HG03025 (cell line): Measurements from ENCODE around the gene TAX1BP1.
"Not testable (repeated sequence)": the region's sequence is repeated elsewhere in the genome, so short reads cannot be mapped to it uniquely, and the experiment has no call there.

Source experiments
- ATAC-seq: cut with Tn5 transposase; IDR thresholded peaks from one replicate; pipeline ENCODE4 v1.9.1; 2021; ENCODE audit warnings: mild to moderate bottlenecking, moderate library complexity; ENCODE audit not compliant: unreplicated experiment, low FRiP score

TAX1BP1 gene

DNA sequence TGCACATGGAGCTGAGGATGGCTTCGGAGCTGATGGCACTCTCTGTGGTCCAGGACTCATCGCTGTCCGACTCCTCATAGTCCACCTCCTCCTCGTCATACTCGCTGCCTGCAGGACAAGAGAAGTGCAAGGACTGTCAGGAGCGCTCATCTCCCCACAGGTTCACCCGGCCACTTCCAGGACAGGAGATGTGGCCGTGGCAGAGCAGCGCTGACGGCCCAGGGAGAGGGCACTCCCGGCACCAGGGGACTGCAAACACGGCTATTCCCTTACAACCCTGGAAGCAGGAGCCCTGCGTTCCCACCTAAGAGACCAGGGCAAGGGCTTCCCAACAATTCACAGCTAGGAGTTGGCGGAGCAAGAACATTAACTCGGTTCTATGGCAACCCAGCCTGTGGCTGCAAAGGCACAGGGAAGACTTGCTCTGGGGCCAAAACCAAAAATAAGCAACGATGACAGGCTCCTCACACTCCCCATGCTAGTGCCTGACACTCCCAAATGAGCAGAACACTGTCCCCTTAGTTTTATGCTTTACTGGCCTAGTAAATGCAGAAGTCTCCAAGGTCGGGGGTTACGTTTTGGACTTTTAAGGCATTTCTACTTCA is 100.9 kb downstream of the TAX1BP1 start:
- no peak for ATAC-seq

DNA sequence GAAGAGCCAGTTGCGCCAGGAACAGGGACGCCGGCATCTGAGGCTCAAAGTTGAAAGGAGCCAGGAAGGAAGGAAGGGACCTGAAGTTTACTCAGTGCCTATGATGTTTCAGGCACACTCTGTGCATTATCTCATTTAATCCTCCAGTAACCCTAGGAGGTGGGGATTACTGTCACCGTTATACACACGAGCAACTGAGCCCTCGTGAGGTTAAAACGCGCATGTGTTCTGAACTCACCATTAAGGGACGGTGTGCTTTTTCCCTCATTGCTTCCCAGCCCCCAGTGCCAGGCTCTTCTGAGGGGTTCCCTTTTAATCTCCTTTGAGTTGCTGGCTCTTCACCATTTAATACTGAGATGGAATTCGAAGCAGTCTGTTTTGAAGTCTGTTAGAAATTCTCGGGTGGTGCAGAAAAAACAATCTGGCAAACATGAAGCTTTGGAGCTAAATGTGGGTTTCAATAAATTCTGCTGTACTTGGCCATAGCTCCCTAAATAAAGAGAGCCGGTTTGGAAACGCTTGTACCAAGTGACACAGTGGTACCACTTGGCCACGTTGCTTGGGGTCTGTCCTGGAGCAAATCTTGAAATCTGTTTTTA is 102.2 kb downstream of the TAX1BP1 start:
- no peak for ATAC-seq

DNA sequence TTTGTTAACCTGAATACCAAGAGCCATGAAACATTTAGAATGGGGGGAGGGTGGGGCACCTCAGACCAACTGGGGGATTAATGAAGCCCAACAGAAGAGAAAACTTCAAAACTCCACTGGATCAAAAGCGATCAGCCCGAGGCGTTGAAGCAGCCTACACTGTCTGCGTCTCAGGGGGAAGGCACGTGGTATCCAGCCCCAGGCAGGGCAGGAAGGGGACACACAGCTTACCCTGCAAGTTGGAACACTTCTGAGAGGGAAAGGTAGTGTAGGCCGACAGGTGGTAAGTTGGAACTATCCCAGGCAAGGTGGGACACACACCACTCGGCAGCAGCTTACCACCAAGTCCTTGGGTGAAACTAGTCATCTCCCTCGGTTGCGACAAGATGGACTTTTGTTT is 102.9 kb downstream of the TAX1BP1 start:
- ATAC-seq = no peak

DNA sequence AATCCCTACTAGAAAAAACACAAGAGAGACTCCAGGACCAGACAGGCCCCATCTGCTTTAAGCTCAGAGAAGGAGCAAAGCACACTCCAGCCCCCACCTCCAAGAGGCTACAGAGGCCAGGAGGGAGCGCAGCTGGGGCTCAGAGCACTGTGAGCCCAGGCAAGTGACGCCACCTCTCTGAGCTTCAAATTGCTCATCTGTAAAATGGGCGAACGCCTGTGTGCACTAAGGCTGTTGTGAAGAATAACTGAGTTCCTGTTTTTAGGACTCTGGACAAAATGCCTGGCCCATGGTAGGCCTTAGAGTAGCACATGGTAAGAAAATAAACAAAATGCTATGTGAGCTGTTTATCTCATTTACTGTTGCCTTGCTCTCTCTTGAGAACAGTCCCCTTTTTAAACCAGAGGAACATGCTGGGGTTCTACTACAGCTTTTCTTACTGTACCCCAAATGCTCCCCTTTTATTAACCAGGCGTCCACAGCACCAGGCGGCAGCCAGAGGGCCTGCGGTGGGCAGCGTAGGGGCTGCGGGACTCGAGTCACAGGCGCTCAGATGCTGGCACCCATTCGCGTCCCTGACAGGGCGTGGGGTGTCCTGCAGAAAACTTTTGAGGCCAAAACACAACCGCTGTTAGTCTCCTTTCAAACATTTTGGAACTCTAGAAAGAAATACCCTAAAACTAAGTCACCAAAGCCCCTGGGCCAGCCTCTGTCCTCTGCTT is 103.8 kb downstream of the TAX1BP1 start:
- no peak for ATAC-seq

DNA sequence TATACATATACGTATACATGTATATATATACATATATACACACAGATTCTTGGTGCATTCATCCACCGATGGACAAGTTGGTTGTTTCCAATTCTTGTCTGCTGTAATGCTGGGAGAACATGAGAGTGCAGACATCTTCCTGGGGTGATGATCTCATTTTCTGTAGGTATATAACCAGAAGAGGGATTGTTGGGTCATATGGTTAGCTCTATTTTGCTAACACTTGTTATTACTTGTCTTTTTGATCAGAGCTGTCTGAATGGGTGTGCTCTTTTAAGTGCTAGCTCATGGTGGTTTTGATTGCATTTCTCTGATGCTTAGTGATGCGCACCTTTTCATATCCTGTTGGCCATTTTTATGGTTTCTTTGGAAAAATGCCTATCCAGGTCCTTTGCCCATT is 106.4 kb downstream of the TAX1BP1 start:
- no peak for ATAC-seq

DNA sequence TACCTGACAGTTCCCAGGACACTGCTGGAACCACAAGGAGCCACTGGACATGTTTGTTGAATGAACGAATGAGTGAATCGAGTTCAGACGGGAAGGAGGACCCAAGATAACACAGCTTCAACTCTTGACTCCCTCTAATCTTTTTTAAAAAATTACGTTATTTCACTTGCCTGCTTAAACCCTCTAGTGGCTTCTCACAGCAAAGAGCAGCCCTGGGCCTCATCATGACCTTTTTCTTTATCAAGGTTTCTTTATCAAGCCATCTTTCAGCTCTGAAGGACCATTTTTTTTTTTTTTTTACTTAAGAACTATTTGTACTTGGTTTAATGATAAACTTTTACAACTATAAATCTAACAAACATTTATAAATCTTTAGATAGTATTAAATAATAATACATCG is 110.6 kb downstream of the TAX1BP1 start:
- no peak for ATAC-seq

DNA sequence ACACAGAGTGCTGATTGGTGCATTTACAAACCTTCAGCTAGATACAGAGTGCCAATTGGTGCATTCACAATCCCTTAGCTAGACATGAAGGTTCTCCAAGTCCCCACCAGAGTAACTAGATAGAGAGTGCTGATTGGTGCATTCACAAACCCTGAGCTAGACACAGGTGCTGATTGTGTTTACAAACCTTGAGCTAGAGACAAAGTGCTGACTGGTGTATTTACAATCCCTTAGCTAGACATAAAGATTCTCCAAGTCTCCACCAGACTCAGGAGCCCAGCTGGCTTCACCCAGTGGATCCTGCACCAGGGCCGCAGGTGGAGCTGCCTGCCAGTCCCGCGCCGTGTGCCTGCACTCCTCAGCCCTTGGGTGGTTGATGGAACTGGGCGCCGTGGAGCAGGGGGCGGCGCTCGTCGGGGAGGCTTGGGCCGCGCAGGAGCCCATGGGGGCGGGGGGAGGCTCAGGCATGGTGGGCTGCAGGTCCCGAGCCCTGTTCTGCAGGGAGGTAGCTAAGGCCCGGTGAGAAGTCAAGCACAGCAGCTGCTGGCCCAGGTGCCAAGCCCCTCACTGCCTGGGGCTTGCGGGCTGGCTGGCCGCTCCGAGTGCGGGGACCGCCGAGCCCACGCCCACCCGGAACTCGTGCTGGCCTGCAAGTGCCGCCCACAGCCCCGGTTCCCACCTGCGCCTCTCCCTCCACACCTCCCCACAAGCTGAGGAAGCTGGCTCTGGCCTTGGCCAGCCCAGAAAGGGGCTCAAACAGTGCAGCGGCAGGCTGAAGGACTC is 116.9 kb downstream of the TAX1BP1 start:
- ATAC-seq = not testable (repeated sequence)

DNA sequence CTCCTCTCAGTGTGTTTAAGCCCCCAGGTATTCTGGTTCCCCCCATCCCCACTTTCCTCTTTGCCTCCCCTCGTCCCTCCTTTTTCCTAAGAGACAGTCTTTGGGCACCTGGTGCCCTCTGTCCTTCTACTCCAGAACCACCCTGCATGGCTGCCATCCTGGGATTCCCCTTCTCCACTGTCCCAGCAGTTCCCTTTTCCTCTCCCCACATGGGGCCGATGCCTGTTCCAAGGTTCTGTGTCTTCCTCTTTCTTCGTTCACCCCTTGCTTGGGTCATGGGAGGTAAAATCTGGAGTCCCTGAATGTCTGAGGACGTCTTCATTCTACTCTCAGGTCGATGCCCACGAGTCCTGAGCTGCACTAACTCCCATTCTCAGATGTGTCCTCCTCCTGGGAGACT is 120.8 kb downstream of the TAX1BP1 start:
- no peak for ATAC-seq

DNA sequence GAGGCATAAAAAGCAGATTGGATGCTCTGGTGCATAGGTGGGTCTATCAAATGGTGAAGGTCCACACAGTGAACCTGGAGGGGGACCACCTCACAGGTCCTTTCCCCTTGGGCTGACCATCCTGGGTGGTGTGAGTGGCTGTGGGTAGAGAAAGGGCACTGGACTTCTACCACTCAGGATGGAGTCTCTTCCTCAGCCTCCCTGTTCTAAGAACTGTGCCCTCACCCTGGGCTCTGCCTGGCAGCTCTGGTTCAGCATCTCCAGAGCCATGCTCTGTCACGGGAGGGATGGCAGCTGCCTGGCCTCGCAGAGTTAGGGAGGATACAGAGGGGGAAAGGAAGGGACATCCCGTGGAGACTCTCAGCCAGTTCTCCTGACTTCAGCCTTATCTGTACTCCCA is 121.8 kb downstream of the TAX1BP1 start:
- ATAC-seq = no peak

DNA sequence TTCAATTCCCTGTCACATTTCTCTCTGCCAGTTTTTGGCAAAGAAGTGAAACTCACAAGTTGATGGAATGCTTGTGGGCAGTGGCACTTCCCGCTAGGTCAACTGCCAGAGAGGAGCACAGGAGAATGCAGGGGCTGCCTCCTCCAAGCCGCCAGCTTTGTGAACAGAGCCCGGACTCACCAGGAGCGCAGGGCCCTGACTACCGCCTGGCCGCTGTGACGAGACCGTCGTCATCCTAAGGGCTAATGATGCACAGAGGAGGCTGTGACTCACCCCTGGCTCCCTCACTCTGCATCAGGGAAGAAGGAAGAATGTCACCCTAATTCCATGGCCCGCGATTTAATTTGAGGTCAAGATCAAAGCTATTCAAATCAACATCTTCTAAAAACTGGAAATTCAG is 123.9 kb downstream of the TAX1BP1 start:
- ATAC-seq = no peak

DNA sequence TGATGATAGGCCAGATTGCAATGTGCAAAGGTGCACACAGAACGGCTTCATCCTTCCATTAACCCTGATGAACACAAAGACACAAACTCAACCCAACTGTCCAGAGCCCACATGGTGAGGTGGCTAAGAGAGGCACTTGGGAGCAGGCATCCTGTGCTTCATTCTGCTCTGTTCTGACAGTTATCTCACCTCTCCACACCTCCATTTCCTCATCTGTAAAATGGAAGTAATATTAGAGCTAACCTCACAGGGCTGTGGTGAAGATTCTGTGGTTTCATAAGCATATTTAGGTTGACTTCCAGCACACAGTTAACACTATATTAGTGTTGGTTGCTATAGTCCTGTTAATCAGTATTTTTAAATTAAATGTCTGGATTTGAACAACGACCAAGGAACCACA is 126.3 kb downstream of the TAX1BP1 start:
- no peak for ATAC-seq

DNA sequence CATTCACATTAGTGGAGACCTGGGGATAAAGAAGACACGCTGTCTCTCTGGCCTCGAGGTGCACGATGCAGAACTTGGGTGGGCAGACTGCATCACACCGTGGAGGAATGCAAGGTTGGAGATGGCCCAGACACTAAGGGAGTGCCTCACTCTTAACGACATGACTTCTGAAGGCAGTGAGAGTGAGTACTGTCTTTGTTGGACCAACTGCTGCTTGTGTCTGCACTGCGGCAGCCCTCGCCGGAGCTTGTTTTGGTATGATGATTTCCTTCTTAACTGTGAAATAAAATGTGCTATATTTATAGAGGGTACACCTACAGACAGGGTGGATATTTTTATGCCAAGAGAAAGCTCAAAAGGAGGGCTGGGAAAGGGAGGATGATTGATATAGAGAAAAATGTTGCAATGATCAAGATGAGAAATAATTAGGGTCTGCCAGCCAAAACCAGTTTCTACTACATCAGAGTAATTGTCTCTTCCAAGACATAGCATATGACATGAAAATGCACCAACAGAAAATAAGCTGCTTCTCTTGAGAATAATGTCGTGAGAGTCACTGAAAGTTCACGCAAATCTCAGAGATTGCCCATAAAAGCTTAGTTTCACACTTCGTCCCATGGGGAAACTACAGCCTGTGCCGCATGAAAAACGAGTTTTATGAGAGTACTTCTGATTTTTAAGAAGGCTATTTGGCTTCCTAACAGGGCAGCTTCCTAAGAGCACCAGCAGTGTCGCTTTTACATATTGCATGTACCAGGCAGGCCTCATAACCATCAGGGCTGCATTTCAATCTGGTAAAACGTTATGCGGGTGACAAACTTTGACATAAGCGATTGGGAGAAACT is 127.1 kb downstream of the TAX1BP1 start:
- ATAC-seq = no peak

DNA sequence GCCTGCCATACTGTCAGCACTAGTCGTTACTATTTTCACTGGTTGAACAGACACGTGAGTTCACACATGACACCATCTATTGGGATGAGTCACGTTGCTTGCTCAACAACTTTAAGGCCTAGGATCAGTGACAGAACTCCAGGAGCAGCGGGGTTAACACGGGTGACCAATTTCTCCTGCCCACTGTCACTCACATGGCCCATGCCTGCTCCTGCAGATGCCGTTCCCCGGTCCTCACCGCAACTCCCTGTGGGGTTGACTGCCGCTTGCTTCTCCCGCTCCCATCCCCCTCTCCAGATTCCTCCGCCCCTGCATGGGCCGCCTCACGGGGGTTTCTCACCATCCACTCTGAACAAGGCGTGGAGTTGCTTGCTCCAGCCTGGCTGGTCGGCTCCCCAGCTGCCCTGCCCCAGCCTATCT is 128.2 kb downstream of the TAX1BP1 start:
- ATAC-seq = no peak

DNA sequence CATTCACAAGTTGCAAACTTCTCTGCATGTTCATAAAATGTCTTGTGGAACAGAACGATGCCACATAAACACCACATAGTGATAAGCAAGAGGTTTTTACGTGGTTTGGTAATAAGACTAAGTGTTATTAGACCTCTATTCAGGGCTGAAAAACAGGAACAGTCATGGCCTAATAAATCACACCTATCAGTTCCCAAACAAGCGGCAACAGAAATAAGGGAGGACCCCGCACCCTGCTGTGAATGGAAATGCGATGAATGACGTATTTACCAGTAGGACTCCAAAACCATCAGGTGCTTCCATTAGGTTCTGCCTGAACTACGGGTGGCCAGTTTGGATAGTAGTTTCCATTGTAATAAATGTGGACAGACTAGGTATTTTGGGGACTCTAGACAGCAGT is 129.1 kb downstream of the TAX1BP1 start:
- ATAC-seq = no peak

DNA sequence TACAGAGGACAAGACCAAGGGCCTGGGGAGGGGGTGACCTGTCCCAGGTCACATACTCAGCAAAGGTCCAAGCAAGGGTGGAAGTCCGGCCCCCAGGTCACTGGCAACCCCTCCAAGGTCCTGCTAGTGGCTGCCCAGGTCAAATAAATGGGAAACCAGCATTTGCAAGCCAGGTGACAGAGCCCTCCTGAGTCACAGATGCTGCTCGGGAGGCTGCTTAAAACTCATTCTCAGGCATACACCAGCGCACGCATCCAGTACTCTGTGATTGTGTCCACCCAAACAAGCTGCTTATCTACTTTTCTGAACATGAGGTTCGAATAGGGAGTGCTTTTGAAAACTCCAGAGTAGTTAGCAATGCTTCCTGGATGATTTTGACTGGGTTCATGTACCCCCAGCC is 130.6 kb downstream of the TAX1BP1 start:
- ATAC-seq = no peak

DNA sequence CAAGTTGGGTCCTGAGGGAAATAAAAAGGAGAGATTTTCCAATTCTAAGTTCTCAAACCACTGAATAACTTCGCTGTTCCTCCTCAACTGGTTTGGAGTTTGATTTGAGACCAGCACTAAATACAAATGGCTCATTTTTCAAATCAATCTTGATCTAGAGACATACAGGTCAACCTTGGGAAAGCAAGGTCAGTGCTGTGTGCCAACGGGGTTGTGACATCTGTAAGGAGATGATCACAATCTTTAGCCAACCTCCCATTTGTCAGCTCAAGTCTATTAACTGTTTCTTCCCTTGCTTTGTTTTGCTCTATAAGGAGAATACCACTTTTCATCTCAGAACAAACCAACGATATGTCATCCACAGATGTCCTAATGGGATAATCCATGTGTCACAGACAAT is 131.1 kb downstream of the TAX1BP1 start:
- ATAC-seq = no peak

DNA sequence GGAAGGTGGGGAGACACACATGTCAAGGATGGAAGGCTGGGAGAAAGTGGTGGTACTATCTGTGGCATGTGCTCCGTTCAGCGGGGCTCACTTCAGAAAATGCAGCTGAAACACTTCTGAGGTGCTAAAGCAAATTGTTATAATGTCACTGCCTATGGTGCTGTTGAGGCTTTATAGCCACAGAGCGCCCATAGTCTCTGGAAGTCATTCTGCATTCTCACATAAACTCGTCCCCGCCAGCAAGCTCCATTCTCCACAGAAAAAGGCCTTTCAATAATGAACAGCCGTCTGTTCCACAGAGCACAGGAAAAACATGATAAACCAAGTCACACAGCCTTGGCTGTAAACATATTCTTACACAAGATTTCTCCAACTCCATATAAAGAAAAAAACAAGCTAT is 131.9 kb downstream of the TAX1BP1 start:
- ATAC-seq = no peak

DNA sequence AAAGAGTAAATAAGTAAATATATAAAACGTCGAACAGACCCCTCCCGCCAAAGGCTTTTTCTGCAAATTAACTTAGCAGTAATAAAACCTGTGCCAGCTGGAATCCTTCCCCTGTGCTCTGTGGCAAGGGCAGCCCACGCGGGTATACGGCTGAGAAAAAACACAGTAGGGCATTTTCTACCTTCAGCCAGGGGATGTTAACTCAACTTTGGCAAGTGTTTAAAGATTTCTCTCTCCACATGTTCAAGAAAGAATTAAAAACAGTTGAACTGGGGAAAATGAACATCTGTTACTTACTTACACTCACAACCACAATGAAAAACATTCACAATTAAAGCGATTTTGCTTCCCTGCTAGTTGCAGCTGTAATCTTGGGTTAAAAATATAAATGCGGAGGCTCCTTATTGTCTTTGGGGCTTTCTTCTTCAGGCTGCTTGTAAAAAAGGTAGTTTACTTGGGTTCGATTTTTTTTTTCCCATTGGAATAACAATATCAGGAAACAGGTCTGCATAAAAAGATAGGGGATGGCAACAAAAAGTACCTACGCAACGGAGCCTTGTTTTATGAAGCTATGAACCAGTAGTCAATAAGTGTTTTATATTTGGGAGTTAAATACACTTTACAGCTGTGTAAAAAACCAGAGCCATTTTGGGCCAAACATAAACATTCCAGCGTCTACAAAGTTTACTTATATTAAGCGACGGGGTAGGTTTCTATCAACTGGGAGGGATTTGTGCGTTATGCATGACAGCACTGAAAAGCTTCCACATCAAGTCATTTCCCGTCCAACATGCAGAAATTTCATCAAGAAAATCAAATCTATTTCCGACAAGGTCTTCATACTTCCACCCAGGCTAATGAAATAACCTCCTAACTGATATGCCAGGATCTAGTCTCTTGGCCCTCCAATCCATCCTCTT is 132.7 kb downstream of the TAX1BP1 start:
- ATAC-seq = no peak
